22Rv1 (cell line): ENCODE measurements around the gene CYB561A3.

ENCODE experiments used
- ZFX ChIP-seq: fragments of 450-650 bp; IDR thresholded peaks from 2 replicates; pipeline ENCODE4 v1.6.1; 2017; ENCODE audit warnings: antibody characterized with exemption, borderline replicate concordance
- TF ChIP-seq, protein P1 (sequence below): fragments of 450-650 bp; IDR thresholded peaks from 2 replicates; pipeline ENCODE4 v1.5.1; 2017; ENCODE audit warnings: mild to moderate bottlenecking

GRCh38 chr11:61364012-61364675 is 2.5 kb upstream of the CYB561A3 start:
- TF ChIP-seq, protein P1, sequence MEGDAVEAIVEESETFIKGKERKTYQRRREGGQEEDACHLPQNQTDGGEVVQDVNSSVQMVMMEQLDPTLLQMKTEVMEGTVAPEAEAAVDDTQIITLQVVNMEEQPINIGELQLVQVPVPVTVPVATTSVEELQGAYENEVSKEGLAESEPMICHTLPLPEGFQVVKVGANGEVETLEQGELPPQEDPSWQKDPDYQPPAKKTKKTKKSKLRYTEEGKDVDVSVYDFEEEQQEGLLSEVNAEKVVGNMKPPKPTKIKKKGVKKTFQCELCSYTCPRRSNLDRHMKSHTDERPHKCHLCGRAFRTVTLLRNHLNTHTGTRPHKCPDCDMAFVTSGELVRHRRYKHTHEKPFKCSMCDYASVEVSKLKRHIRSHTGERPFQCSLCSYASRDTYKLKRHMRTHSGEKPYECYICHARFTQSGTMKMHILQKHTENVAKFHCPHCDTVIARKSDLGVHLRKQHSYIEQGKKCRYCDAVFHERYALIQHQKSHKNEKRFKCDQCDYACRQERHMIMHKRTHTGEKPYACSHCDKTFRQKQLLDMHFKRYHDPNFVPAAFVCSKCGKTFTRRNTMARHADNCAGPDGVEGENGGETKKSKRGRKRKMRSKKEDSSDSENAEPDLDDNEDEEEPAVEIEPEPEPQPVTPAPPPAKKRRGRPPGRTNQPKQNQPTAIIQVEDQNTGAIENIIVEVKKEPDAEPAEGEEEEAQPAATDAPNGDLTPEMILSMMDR: no peak
- TF ChIP-seq ZFX: no peak
